Neural progenitor cell (in vitro differentiated cells): ENCODE data around the gene VTI1A. TPM values are rescaled to one million over a fixed set of nuclear protein-coding genes. Genes with fewer than 3 reads are reported as not detected.
"Not testable (repeated sequence)": the region's sequence is repeated elsewhere in the genome, so short reads cannot be mapped to it uniquely, and the experiment has no call there.

ENCODE experiments used
- DNase-seq: peaks from one replicate; pipeline ENCODE4 v3.0.0-alpha.2; 2016; ENCODE audit warnings: low spot score
- H2AFZ ChIP-seq: fragments of 200-600 bp; sonication (generic); replicated peaks from 2 replicates; pipeline ENCODE4 v1.6.1; 2016; ENCODE audit warnings: antibody characterized with exemption
- H3F3A ChIP-seq: fragments of 200-600 bp; sonication (generic); 2 replicates; pipeline ENCODE4 v1.6.1; 2016; ENCODE audit warnings: antibody characterized with exemption, low read depth
- H3K27ac ChIP-seq: fragments of 200-600 bp; sonication (generic); 2 replicates; pipeline ENCODE4 v1.5.1; 2016; ENCODE audit warnings: mild to moderate bottlenecking
- H3K27me3 ChIP-seq: fragments of 200-600 bp; sonication (generic); 2 replicates; pipeline ENCODE4 v1.6.1; 2016; ENCODE audit warnings: mild to moderate bottlenecking, moderate library complexity
- H3K36me3 ChIP-seq: fragments of 200-600 bp; sonication (generic); 2 replicates; pipeline ENCODE4 v1.5.1; 2016
- H3K4me1 ChIP-seq: fragments of 200-600 bp; sonication (generic); 2 replicates; pipeline ENCODE4 v1.6.1; 2016; ENCODE audit warnings: mixed run types
- H3K4me2 ChIP-seq: fragments of 200-600 bp; sonication (generic); 2 replicates; pipeline ENCODE4 v1.6.1; 2016
- H3K4me3 ChIP-seq: fragments of 200-600 bp; sonication (generic); 2 replicates; pipeline ENCODE4 v1.5.1; 2016
- H3K79me2 ChIP-seq: fragments of 200-600 bp; sonication (generic); 2 replicates; pipeline ENCODE4 v1.6.1; 2016; ENCODE audit warnings: low read depth
- H3K9ac ChIP-seq: fragments of 200-600 bp; sonication (generic); 2 replicates; pipeline ENCODE4 v1.6.1; 2016
- H3K9me3 ChIP-seq: fragments of 200-600 bp; sonication (generic); 2 replicates; pipeline ENCODE4 v1.5.1; 2016; ENCODE audit warnings: low read depth
- H4K20me1 ChIP-seq: fragments of 200-600 bp; sonication (generic); 2 replicates; pipeline ENCODE4 v1.6.1; 2016; ENCODE audit warnings: low read depth
- H3K27ac Mint-ChIP-seq: 3 replicates; pipeline ENCODE4 v1.8.0; 2021; ENCODE audit warnings: mixed read lengths
- H3K27me3 Mint-ChIP-seq: 2 replicates; pipeline ENCODE4 v1.8.0; 2022; ENCODE audit warnings: low read depth, mild to moderate bottlenecking, inconsistent platforms, moderate library complexity, mixed read lengths; ENCODE audit not compliant: insufficient read depth
- H3K36me3 Mint-ChIP-seq: 3 replicates; pipeline ENCODE4 v1.8.0; 2021; ENCODE audit warnings: mixed read lengths
- H3K4me1 Mint-ChIP-seq: 3 replicates; pipeline ENCODE4 v1.8.0; 2021; ENCODE audit warnings: mixed read lengths
- H3K4me3 Mint-ChIP-seq: 3 replicates; pipeline ENCODE4 v1.8.0; 2021; ENCODE audit warnings: mild to moderate bottlenecking, moderate library complexity, mixed read lengths
- H3K9me3 Mint-ChIP-seq: 3 replicates; pipeline ENCODE4 v1.8.0; 2020; ENCODE audit warnings: mixed read lengths
- EZH2 ChIP-seq: fragments of 200-600 bp; sonication (generic); IDR thresholded peaks from 2 replicates; pipeline ENCODE4 v1.6.1; 2017; ENCODE audit warnings: antibody characterized with exemption, mild to moderate bottlenecking, moderate library complexity
- EZH2phosphoT487 ChIP-seq: fragments of 200-600 bp; sonication (generic); IDR thresholded peaks from 2 replicates; pipeline ENCODE4 v1.6.1; 2017; ENCODE audit warnings: antibody characterized with exemption
- total RNA-seq: library from RNA; depleted of rRNA; stranded (reverse); fragments of >200 nt; gene quantifications from 2 replicates; pipeline ENCODE4 v1.2.3, GENCODE V29; 2015; ENCODE audit warnings: low replicate concordance
- TF ChIP-seq, protein P1 (sequence below): fragments of 200-600 bp; sonication (generic); IDR thresholded peaks from 2 replicates; pipeline ENCODE4 v1.5.1; 2017; ENCODE audit warnings: antibody characterized with exemption, mild to moderate bottlenecking

VTI1A gene
- total RNA-seq, 1 donor from 2014 or later = 28.8 TPM

DNA sequence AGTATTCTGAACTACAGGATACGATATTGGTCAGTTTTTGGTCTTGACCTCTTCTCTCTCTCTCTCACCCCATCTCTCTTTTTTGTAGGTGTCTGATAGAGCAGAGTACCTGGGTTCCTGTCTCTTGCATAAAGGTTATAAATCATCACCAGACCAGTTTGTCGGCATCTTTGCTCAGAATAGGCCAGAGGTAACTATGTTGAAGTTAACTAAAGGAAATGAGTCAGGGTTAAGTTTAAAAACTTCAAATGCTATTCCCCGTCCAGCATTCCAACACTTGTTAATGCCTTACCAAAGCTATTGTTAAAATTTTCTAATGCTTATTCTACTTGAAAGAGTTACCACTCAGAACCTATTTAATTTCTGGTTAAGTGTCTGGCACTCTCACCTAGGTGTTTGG, 42.4 kb upstream of the VTI1A start:
- DNase-seq = no peak
- Histone ChIP-seq H4K20me1 (no peaks in the 10 kb centered on the region), H3K79me2 (no peaks in the 10 kb centered on the region), H3K27ac (no peak overlapping the region), H3K4me1 (no peaks in the 10 kb centered on the region), H3K4me3 (no peak overlapping the region), H3K4me2 (no peak overlapping the region), H2AFZ (no peak overlapping the region), H3F3A (no peaks in the 10 kb centered on the region), H3K9me3 (no peaks in the 10 kb centered on the region), H3K9ac (no peak overlapping the region), H3K36me3 (no peaks in the 10 kb centered on the region), H3K27me3 (no peaks in the 10 kb centered on the region)
- H3K27ac Mint-ChIP-seq = no peak overlapping the region
- H3K4me1 Mint-ChIP-seq = no peaks in the 10 kb centered on the region
- H3K9me3 Mint-ChIP-seq = no peaks in the 10 kb centered on the region
- no peak overlapping the region for H3K4me3 Mint-ChIP-seq
- no peak for TF ChIP-seq EZH2phosphoT487
- no peak for TF ChIP-seq EZH2
- TF ChIP-seq, protein P1, sequence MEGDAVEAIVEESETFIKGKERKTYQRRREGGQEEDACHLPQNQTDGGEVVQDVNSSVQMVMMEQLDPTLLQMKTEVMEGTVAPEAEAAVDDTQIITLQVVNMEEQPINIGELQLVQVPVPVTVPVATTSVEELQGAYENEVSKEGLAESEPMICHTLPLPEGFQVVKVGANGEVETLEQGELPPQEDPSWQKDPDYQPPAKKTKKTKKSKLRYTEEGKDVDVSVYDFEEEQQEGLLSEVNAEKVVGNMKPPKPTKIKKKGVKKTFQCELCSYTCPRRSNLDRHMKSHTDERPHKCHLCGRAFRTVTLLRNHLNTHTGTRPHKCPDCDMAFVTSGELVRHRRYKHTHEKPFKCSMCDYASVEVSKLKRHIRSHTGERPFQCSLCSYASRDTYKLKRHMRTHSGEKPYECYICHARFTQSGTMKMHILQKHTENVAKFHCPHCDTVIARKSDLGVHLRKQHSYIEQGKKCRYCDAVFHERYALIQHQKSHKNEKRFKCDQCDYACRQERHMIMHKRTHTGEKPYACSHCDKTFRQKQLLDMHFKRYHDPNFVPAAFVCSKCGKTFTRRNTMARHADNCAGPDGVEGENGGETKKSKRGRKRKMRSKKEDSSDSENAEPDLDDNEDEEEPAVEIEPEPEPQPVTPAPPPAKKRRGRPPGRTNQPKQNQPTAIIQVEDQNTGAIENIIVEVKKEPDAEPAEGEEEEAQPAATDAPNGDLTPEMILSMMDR = no peak
- no peaks in the 10 kb centered on the region for H3K27me3 Mint-ChIP-seq
- no peaks in the 10 kb centered on the region for H3K36me3 Mint-ChIP-seq

DNA sequence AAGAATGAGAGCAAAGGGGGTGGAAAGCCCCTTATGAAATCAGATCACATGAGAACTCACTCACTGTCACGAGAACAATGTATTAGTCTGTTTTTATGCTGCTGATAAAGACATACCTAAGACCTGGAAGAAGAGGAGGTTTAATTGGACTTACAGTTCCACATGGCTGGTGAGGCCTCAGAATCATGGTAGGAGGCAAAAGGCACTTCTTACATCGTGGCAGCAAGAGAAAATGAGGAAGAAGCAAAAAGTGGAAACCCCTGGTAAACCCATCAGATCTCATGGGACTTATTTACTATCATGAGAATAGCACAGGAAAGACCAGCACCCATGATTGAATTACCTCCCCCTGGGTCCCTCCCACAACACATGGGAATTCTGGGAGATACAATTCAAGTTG, 40.2 kb upstream of the VTI1A start:
- H3K9me3 ChIP-seq, H3K4me1 ChIP-seq, H3F3A ChIP-seq, H3K27me3 ChIP-seq, H3K9ac ChIP-seq, H3K4me2 ChIP-seq, H3K4me1 Mint-ChIP-seq, H3K27ac ChIP-seq, H3K4me3 ChIP-seq, H3K79me2 ChIP-seq, H3K4me3 Mint-ChIP-seq, H4K20me1 ChIP-seq, H2AFZ ChIP-seq, H3K9me3 Mint-ChIP-seq, H3K36me3 ChIP-seq, DNase-seq, H3K27me3 Mint-ChIP-seq, H3K36me3 Mint-ChIP-seq: not testable (repeated sequence)
- H3K27ac Mint-ChIP-seq = peak overlapping the region; percentile 31

GRCh38 chr10:112407696-112408095, 39.3 kb upstream of the VTI1A start:
- Histone ChIP-seq H3F3A (no peaks in the 10 kb centered on the region), H4K20me1 (no peaks in the 10 kb centered on the region), H3K27ac (no peak overlapping the region), H3K79me2 (no peaks in the 10 kb centered on the region), H3K36me3 (no peaks in the 10 kb centered on the region), H3K4me2 (no peak overlapping the region), H3K27me3 (no peaks in the 10 kb centered on the region), H2AFZ (no peak overlapping the region), H3K4me3 (no peak overlapping the region), H3K4me1 (no peaks in the 10 kb centered on the region), H3K9me3 (no peaks in the 10 kb centered on the region), H3K9ac (no peak overlapping the region)
- Mint-ChIP-seq H3K36me3 (no peaks in the 10 kb centered on the region), H3K27me3 (no peaks in the 10 kb centered on the region), H3K27ac (no peak overlapping the region), H3K4me1 (no peaks in the 10 kb centered on the region), H3K4me3 (no peak overlapping the region), H3K9me3 (no peaks in the 10 kb centered on the region)
- TF ChIP-seq EZH2phosphoT487 = no peak
- TF ChIP-seq, protein P1 = no peak
- no peak for TF ChIP-seq EZH2
- no peak for DNase-seq

DNA sequence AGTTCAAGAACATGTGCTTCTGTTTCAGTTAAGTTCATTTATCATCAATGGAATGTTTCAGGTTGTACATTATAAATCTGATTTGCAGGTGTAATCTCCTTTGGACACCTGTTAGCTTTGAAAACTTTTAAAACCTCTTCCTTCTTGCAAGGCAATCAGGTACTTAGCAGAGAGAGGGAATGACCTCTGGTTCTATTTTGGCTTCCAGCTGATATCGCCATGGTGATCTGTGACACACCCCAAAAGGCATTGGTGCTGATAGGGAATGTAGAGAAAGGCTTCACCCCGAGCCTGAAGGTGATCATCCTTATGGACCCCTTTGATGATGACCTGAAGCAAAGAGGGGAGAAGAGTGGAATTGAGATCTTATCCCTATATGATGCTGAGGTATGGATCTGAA, 37.7 kb upstream of the VTI1A start:
- Histone ChIP-seq H3K4me3 (no peak overlapping the region), H3K36me3 (no peaks in the 10 kb centered on the region), H3K4me2 (no peak overlapping the region), H4K20me1 (no peaks in the 10 kb centered on the region), H3K9ac (no peak overlapping the region), H3K79me2 (no peaks in the 10 kb centered on the region), H2AFZ (no peak overlapping the region), H3K27me3 (no peaks in the 10 kb centered on the region), H3K9me3 (no peaks in the 10 kb centered on the region), H3F3A (no peaks in the 10 kb centered on the region), H3K27ac (no peak overlapping the region), H3K4me1 (no peaks in the 10 kb centered on the region)
- Mint-ChIP-seq H3K9me3 (no peaks in the 10 kb centered on the region), H3K4me3 (no peak overlapping the region), H3K36me3 (no peaks in the 10 kb centered on the region), H3K4me1 (no peaks in the 10 kb centered on the region), H3K27me3 (peaks cover 4% of the 10 kb centered on the region), H3K27ac (no peak overlapping the region)
- TF ChIP-seq, protein P1 = no peak
- TF ChIP-seq EZH2 (no peak), EZH2phosphoT487 (no peak)
- DNase-seq = no peak
